Measurements from ENCODE around the gene HAO2. TPM values are rescaled to one million over a fixed set of nuclear protein-coding genes. Genes with fewer than 3 reads are reported as not detected.

Gene HAO2
- polyA plus RNA-seq, 1 experiment = not detected

- H3K36me3 ChIP-seq (ENCODE audit: control insufficient read depth, insufficient read depth, low read length) = no peaks in the 10 kb centered on the region
- ChIA-PET CTCF (no interaction called here), POLR2A (no interaction called here)
- no peaks in the 10 kb centered on the region for H3K27me3 ChIP-seq (ENCODE audit: control insufficient read depth, insufficient read depth, low read length)
- TF ChIP-seq CTCF (IDR thresholded peaks at IDR 0.05; ENCODE audit: insufficient read depth, low read depth, low read length) = no peak
- DNase-seq (ENCODE audit: low read depth) = no peak
- no peak overlapping the region for H3K4me3 ChIP-seq (ENCODE audit: low read depth, low read length)
These were observed 54.0 kb downstream of the HAO2 start for GRCh38 chr1:119422631-119423030.

- CTCF ChIA-PET = no interaction called here
- POLR2A ChIA-PET = no interaction called here
- DNase-seq (ENCODE audit: low read depth) = no peak
- no peak overlapping the region for H3K4me3 ChIP-seq (ENCODE audit: low read depth, low read length)
- no peak for TF ChIP-seq CTCF (IDR thresholded peaks at IDR 0.05; ENCODE audit: insufficient read depth, low read depth, low read length)
- H3K27me3 ChIP-seq (ENCODE audit: control insufficient read depth, insufficient read depth, low read length) = peaks cover 2% of the 10 kb centered on the region
- H3K36me3 ChIP-seq (ENCODE audit: control insufficient read depth, insufficient read depth, low read length) = no peaks in the 10 kb centered on the region
These were observed 60.4 kb downstream of the HAO2 start for GRCh38 chr1:119428991-119429390.

- peaks cover 2% of the 10 kb centered on the region for H3K27me3 ChIP-seq (ENCODE audit: control insufficient read depth, insufficient read depth, low read length)
- ChIA-PET POLR2A (no interaction called here), CTCF (no interaction called here)
These were observed 61.1 kb downstream of the HAO2 start for GRCh38 chr1:119429687-119430086.

GRCh38 chr1:119430486-119430885, 61.9 kb downstream of the HAO2 start:
- ChIA-PET POLR2A (no interaction called here), CTCF (interaction anchor here (0.6 to 1.6 kb wide), 2 partner anchors 36 to 403 kb away, joined by 3 to 4 read pairs; no protein-coding TSS in a partner anchor)
- TF ChIP-seq CTCF (IDR thresholded peaks at IDR 0.05; ENCODE audit: insufficient read depth, low read depth, low read length) = no peak
- Histone ChIP-seq H3K27me3 (ENCODE audit: control insufficient read depth, insufficient read depth, low read length) (peaks cover 2% of the 10 kb centered on the region), H3K4me3 (ENCODE audit: low read depth, low read length) (no peak overlapping the region), H3K36me3 (ENCODE audit: control insufficient read depth, insufficient read depth, low read length) (no peaks in the 10 kb centered on the region)
- DNase-seq (ENCODE audit: low read depth) = no peak

More at GRCh38 chr1:119429687-119430086, 61.1 kb downstream of the HAO2 start:
- Histone ChIP-seq H3K4me3 (ENCODE audit: low read depth, low read length) (no peak overlapping the region), H3K36me3 (ENCODE audit: control insufficient read depth, insufficient read depth, low read length) (no peaks in the 10 kb centered on the region)
- TF ChIP-seq CTCF (IDR thresholded peaks at IDR 0.05; ENCODE audit: insufficient read depth, low read depth, low read length) = no peak
- no peak for DNase-seq (ENCODE audit: low read depth)

- ChIA-PET POLR2A (no interaction called here), CTCF (interaction anchor here (1.6 kb wide), 1 partner anchor 35 kb away, joined by 4 read pairs; no protein-coding TSS in a partner anchor)
- Histone ChIP-seq H3K4me3 (ENCODE audit: low read depth, low read length) (no peak overlapping the region), H3K36me3 (ENCODE audit: control insufficient read depth, insufficient read depth, low read length) (no peaks in the 10 kb centered on the region), H3K27me3 (ENCODE audit: control insufficient read depth, insufficient read depth, low read length) (peaks cover 2% of the 10 kb centered on the region)
- no peak for TF ChIP-seq CTCF (IDR thresholded peaks at IDR 0.05; ENCODE audit: insufficient read depth, low read depth, low read length)
- no peak for DNase-seq (ENCODE audit: low read depth)
These were observed 63.3 kb downstream of the HAO2 start for GRCh38 chr1:119431836-119432235.

Measured in BJ (cell line).